Gastrocnemius medialis (tissue), 4 donors: ENCODE data around the gene SIL1. TPM values are rescaled to one million over a fixed set of nuclear protein-coding genes. Genes with fewer than 3 reads are reported as not detected.

Experiments used
- ATAC-seq, 2 donors: fragments of 150-250 bp; one replicate each; pipeline ENCODE4 v1.9.1; 2016
- DNase-seq, 2 donors: peaks; one replicate each; pipeline ENCODE4 v3.0.0-alpha.2; 2019
- H3K27ac ChIP-seq, 4 donors: fragments of 200-600 bp; sonication (generic); 1 replicate in 1 of 4; 2 replicates in 3 of 4; pipeline ENCODE4 v1.5.1; 2016 to 2018; ENCODE audit warnings: mild to moderate bottlenecking in 2 of 4, moderate library complexity in 1 of 4
- H3K27me3 ChIP-seq, 3 donors: fragments of 200-600 bp; sonication (generic) in 2 of 3; 1 replicate in 1 of 3; 2 replicates in 2 of 3; pipeline versions ENCODE4 v1.5.1 to v1.6.0; 2016 to 2019; ENCODE audit warnings: mild to moderate bottlenecking in 1 of 3, moderate library complexity in 1 of 3
- H3K36me3 ChIP-seq, 2 donors: fragments of 200-600 bp; sonication (generic) in 1 of 2; one replicate each; pipeline ENCODE4 v1.5.1; 2017 to 2018
- H3K4me1 ChIP-seq, 2 donors: fragments of 200-600 bp; sonication (generic) in 1 of 2; one replicate each; pipeline ENCODE4 v1.5.1; 2016 to 2017; ENCODE audit warnings: mild to moderate bottlenecking in 2 of 2
- H3K4me3 ChIP-seq, 4 donors: fragments of 200-600 bp; sonication (generic) in 3 of 4; 1 replicate in 1 of 4; 2 replicates in 3 of 4; pipeline ENCODE4 v1.5.1; 2016 to 2019; ENCODE audit warnings: mild to moderate bottlenecking in 2 of 4
- H3K9me3 ChIP-seq, 3 donors: fragments of 200-600 bp; sonication (generic) in 2 of 3; 1 replicate in 1 of 3; 2 replicates in 2 of 3; pipeline ENCODE4 v1.5.1; 2016 to 2019
- CTCF ChIP-seq, 5 experiments: fragments of 450-650 bp in 3 of 5; fragments of 200-600 bp in 2 of 5; sonication (generic) in 2 of 5; IDR thresholded peaks in 4 of 5; conservative IDR thresholded peaks in 1 of 5; 1 replicate in 4 of 5; 2 replicates in 1 of 5; pipeline ENCODE4 v1.5.1; 2016 to 2019; ENCODE audit warnings: antibody characterized with exemption in 5 of 5, mild to moderate bottlenecking in 3 of 5, moderate library complexity in 3 of 5
- POLR2A ChIP-seq, 2 donors: fragments of 450-650 bp; IDR thresholded peaks; one replicate each; pipeline ENCODE4 v1.6.1; 2017; ENCODE audit warnings: antibody characterized with exemption in 2 of 2, mild to moderate bottlenecking in 2 of 2, moderate library complexity in 2 of 2
- in situ Hi-C, 4 donors: fragments of 200-750 bp; cut with MboI; loops; one replicate each; pipeline versions ENCODE4 v1.15.0 to v1.8.0; 2017; ENCODE audit warnings: low sequenced_read_pairs in 4 of 4
- intact Hi-C: fragments of 100-400 bp; cut with DNase I; formaldehyde crosslinking; loops from one replicate; pipeline ENCODE4 v1.15.1; 2023; ENCODE audit warnings: low total_unique reads
- total RNA-seq, 4 donors: library from RNA; depleted of rRNA; stranded (reverse); fragments of >200 nt; gene quantifications; one replicate each; pipeline versions ENCODE4 v1.1.0 to v1.2.3, GENCODE V29; 2016

The SIL1 gene
- total RNA-seq, 4 donors from 2014 or later, result 36.6 to 52.6 (median 48.2) TPM

GRCh38 chr5:138985256-138985655 lies 212.9 kb downstream of the SIL1 start:
- intact Hi-C loops (no loop called here), in situ Hi-C loops (no loop called here)
- H3K4me3 ChIP-seq, result no peak overlapping the region
- ATAC-seq, result no peak
- no peak for TF ChIP-seq CTCF (IDR thresholded peaks at IDR 0.05 in 4 of 5, conservative IDR thresholded peaks at IDR 0.05 in 1 of 5)
- no peak for DNase-seq
- H3K4me1 ChIP-seq, result no peaks in the 10 kb centered on the region
- H3K27ac ChIP-seq, result no peak overlapping the region
- H3K9me3 ChIP-seq, result no peaks in the 10 kb centered on the region
- no peaks in the 10 kb centered on the region for H3K27me3 ChIP-seq
- no peaks in the 10 kb centered on the region for H3K36me3 ChIP-seq

GRCh38 chr5:138983984-138984383 lies 214.2 kb downstream of the SIL1 start:
- in situ Hi-C loops, result no loop called here
- DNase-seq (no peak), ATAC-seq (no peak)
- Histone ChIP-seq H3K27ac (no peak overlapping the region), H3K4me3 (no peak overlapping the region), H3K36me3 (no peaks in the 10 kb centered on the region), H3K4me1 (no peaks in the 10 kb centered on the region), H3K9me3 (no peaks in the 10 kb centered on the region), H3K27me3 (no peaks in the 10 kb centered on the region)
- TF ChIP-seq POLR2A (IDR thresholded peaks at IDR 0.05) (no peak), CTCF (IDR thresholded peaks at IDR 0.05 in 4 of 5, conservative IDR thresholded peaks at IDR 0.05 in 1 of 5) (no peak)
- intact Hi-C loops, result no loop called here

- Histone ChIP-seq H3K4me3 (no peak overlapping the region), H3K4me1 (no peaks in the 10 kb centered on the region), H3K9me3 (no peaks in the 10 kb centered on the region), H3K27me3 (no peaks in the 10 kb centered on the region), H3K27ac (no peak overlapping the region), H3K36me3 (no peaks in the 10 kb centered on the region)
- intact Hi-C loops (no loop called here), in situ Hi-C loops (no loop called here)
- TF ChIP-seq POLR2A (IDR thresholded peaks at IDR 0.05), result no peak
- no peak for TF ChIP-seq CTCF (IDR thresholded peaks at IDR 0.05 in 4 of 5, conservative IDR thresholded peaks at IDR 0.05 in 1 of 5)
- no peak for DNase-seq
- no peak for ATAC-seq
These were observed 216.6 kb downstream of the SIL1 start for GRCh38 chr5:138981586-138981985.

GRCh38 chr5:138981131-138981530 lies 217.0 kb downstream of the SIL1 start:
- Histone ChIP-seq H3K27ac (no peak overlapping the region), H3K27me3 (no peaks in the 10 kb centered on the region), H3K9me3 (no peaks in the 10 kb centered on the region), H3K4me3 (no peak overlapping the region), H3K4me1 (no peaks in the 10 kb centered on the region), H3K36me3 (no peaks in the 10 kb centered on the region)
- DNase-seq, result no peak
- in situ Hi-C loops, result no loop called here
- ATAC-seq, result no peak
- TF ChIP-seq POLR2A (IDR thresholded peaks at IDR 0.05), result no peak
- no peak for TF ChIP-seq CTCF (IDR thresholded peaks at IDR 0.05 in 4 of 5, conservative IDR thresholded peaks at IDR 0.05 in 1 of 5)
- intact Hi-C loops, result no loop called here

- ATAC-seq, result no peak
- intact Hi-C loops, result no loop called here
These were observed 217.7 kb downstream of the SIL1 start for GRCh38 chr5:138980441-138980840.

More at GRCh38 chr5:138980441-138980840, 217.7 kb downstream of the SIL1 start:
- Histone ChIP-seq H3K9me3 (no peaks in the 10 kb centered on the region), H3K27me3 (no peaks in the 10 kb centered on the region), H3K36me3 (no peaks in the 10 kb centered on the region), H3K27ac (no peak overlapping the region), H3K4me3 (no peak overlapping the region), H3K4me1 (peaks cover under 1% of the 10 kb centered on the region in 2 donors)
- TF ChIP-seq POLR2A (IDR thresholded peaks at IDR 0.05) (no peak), CTCF (IDR thresholded peaks at IDR 0.05 in 4 of 5, conservative IDR thresholded peaks at IDR 0.05 in 1 of 5) (no peak)
- DNase-seq, result no peak
- in situ Hi-C loops, result no loop called here
